Measurements from ENCODE around the gene COQ3. TPM values are rescaled to one million over a fixed set of nuclear protein-coding genes. Genes with fewer than 3 reads are reported as not detected.

COQ3 gene
- total RNA-seq, 1 experiment from 2014 or later: 10.9 TPM

- Mint-ChIP-seq H3K27me3 (ENCODE audit: low read depth) (peaks cover 25% of the 10 kb centered on the region), H3K4me3 (no peak overlapping the region), H3K36me3 (ENCODE audit: insufficient read depth in 1 of 3, low read depth in 3 of 3) (no peaks in the 10 kb centered on the region), H3K27ac (no peak overlapping the region), H3K4me1 (peaks cover 14 to 17% of the 10 kb centered on the region in 2 experiments), H3K9me3 (no peaks in the 10 kb centered on the region)
- H2AK5ac ChIP-seq (ENCODE audit: insufficient read length, low read length): no peak overlapping the region
- no peak overlapping the region for H3K9ac ChIP-seq (ENCODE audit: extremely low read depth, insufficient read length, low read length)
- no peaks in the 10 kb centered on the region for H3K27me3 ChIP-seq (ENCODE audit: insufficient read depth, low read length)
- no peaks in the 10 kb centered on the region for H3K79me2 ChIP-seq (ENCODE audit: insufficient read depth, low read length)
- H3K4ac ChIP-seq (ENCODE audit: low read depth, low read length): no peak overlapping the region
- no CpG with 5 or more reads among the region's 9 CpGs for WGBS (ENCODE audit: extremely low coverage, insufficient read length, low lambda C conversion rate)
- no peak overlapping the region for H3K23ac ChIP-seq (ENCODE audit: insufficient read length, low read depth, low read length)
- H4K8ac ChIP-seq (replicated peaks; ENCODE audit: insufficient read length, low read depth, low read length): no peak overlapping the region
- H2AFZ ChIP-seq (ENCODE audit: low read length): no peak overlapping the region
- no peak overlapping the region for H3K14ac ChIP-seq (ENCODE audit: insufficient read depth, low read length)
- H3T11ph ChIP-seq (ENCODE audit: low read length): no peak overlapping the region
- H3K18ac ChIP-seq (ENCODE audit: insufficient read length, low read depth, low read length): no peak overlapping the region
- H3K9me3 ChIP-seq (ENCODE audit: control insufficient read depth, low read depth, low read length): no peaks in the 10 kb centered on the region
- H4K20me1 ChIP-seq (ENCODE audit: control insufficient read depth, insufficient read depth, insufficient read length): no peaks in the 10 kb centered on the region
- H4K91ac ChIP-seq (ENCODE audit: insufficient read length, low read depth, low read length): no peak overlapping the region
- H2BK15ac ChIP-seq (ENCODE audit: low read depth, low read length): no peak overlapping the region
- H3K4me2 ChIP-seq (ENCODE audit: insufficient read depth, insufficient read length, low read length): no peak overlapping the region
- no peaks in the 10 kb centered on the region for H3K4me1 ChIP-seq (ENCODE audit: insufficient read depth, low read length)
- TF ChIP-seq CTCF (conservative IDR thresholded peaks at IDR 0.05): no peak
- no peak overlapping the region for H3K27ac ChIP-seq (ENCODE audit: insufficient read length, low read depth, low read length)
- no peak overlapping the region for H3K56ac ChIP-seq (ENCODE audit: insufficient read length, low read depth, low read length)
- H2BK20ac ChIP-seq (ENCODE audit: low read depth, low read length, poor library complexity, severe bottlenecking): no peak overlapping the region
- H4K5ac ChIP-seq (ENCODE audit: insufficient read length, low read depth, low read length): no peak overlapping the region
- no peak overlapping the region for H2BK5ac ChIP-seq (ENCODE audit: insufficient read length, low read length)
- DNase-seq: no peak
- H2BK120ac ChIP-seq (ENCODE audit: low read depth, low read length, poor library complexity, severe bottlenecking): no peak overlapping the region
- H3K23me2 ChIP-seq (ENCODE audit: insufficient read length, low read depth, low read length, poor library complexity, severe bottlenecking): peaks cover 8% of the 10 kb centered on the region
- H2BK12ac ChIP-seq (ENCODE audit: insufficient read length, low read depth, low read length): no peak overlapping the region
- H3K79me1 ChIP-seq (ENCODE audit: insufficient read depth, low read depth, low read length, poor library complexity, severe bottlenecking): no peaks in the 10 kb centered on the region
Measured at GRCh38 chr6:99353126-99353525, 40.9 kb downstream of the COQ3 start.

Data from H9 (cell line).